HG02678 (cell line): ENCODE data around the gene SEPSECS.

Experiments used
- ATAC-seq: cut with Tn5 transposase; IDR thresholded peaks from one replicate; pipeline ENCODE4 v1.9.1; 2021; ENCODE audit warnings: mild to moderate bottlenecking, moderate library complexity; ENCODE audit not compliant: unreplicated experiment

The SEPSECS gene

GRCh38 chr4:25159837-25160713 is at the start of gene SEPSECS:
Gene SEPSECS, minus strand, starts transcription at chr4:25160449. Its CDS starts 80 bp downstream, at chr4:25160369.
- peak; percentile 84 for ATAC-seq

DNA sequence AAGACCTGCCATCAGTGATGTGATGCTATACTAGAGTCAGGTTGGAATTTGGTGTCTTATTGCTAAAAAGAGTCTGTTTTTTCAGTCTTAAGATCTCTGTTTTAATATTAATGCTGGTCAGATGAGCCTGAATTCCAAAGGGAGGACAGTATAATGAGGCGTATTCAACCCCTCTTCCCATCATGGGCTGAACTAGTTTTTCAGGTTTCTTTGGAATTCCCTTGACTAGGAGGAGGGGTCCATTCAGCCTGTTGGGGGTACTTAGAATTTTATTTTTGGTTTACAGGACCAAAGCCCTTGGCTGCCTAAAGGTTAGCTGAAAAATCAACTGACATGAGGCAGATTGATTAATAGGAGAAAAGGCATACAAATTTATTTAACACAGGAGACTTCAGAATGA is 49.5 kb upstream of the SEPSECS start:
- ATAC-seq: no peak

DNA sequence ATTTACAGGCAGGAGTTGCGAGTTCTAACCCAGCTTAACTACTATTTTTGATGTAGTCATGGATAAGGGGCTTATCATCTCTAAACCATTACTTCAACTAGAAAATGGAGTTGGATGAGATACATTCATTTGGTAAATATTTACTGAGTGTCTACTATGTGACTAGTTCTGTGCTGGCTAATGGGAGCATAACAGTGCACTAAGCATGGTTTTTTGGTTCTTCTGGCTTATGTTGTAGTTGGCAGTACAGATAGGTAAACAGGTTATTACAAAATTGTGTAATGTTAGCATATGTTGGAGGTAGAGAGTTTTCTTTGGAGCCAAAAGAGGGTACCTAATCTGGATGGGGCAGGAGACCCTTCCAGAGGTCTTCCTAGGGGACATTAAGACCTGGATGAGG is 47.7 kb upstream of the SEPSECS start:
- ATAC-seq: no peak

- ATAC-seq: no peak
Measured at GRCh38 chr4:25198713-25199112, 38.5 kb upstream of the SEPSECS start.

DNA sequence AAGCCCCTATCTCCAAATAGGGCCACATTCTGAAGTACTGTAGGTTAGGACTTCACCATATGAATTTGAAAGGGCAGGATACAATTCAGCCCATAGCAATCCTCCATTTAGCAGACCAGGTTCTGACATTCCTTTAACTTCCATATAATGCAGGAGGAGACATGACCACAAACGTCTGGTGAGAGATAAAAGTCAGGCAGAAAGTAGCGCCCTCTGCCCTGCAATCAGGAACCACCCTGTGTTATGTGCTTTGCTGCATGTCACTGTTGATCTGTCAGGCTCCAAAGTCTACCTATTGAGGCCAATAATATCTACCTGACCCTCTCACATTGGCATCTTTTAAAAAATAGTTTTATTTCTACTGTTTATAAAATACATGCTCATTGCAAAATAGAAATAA is 30.2 kb upstream of the SEPSECS start:
- ATAC-seq: no peak

DNA sequence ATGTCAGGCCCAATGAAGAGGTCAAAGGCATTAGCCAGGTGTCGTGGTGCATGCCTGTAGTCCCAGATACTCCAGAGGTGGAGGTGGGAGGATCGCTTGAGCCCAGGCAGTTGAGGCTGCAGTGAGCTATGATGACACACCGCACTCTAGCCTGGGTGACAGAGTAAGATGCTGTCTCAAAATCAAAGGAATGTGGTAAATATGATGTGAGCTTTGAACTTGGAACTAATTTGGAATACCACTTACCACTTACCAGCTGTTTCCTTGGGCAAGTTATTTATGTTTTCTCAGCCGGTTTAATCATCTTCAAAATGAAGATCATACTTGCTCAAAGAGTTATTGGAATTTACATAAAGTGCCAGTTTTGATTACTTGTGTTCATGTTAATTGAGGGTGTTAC is 23.8 kb upstream of the SEPSECS start:
- no peak for ATAC-seq

GRCh38 chr4:25182937-25183336 is 22.7 kb upstream of the SEPSECS start:
- ATAC-seq: no peak

- ATAC-seq: peak; percentile 96
Measured at GRCh38 chr4:25180524-25181131, 20.4 kb upstream of the SEPSECS start.

DNA sequence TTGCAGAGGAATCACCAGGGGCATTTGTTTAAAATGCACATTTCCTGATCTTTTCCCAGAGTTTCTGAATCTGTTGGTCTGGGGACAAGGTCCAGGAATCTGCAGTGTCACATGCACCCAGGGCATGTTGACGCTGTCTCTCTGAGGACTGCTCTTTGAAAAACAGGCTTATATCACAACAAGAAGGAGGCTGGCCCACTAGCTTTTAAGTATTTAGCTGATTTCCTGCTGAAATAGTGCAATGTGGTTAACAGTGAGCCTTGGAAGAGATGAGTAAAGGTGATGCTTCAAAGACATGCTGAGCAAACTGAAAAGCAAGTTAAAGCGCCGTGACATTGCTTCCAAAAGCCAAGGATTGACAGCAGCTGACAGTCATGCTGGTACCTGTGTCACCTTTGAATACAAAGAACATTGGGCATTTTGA is 18.6 kb upstream of the SEPSECS start:
- ATAC-seq: no peak

DNA sequence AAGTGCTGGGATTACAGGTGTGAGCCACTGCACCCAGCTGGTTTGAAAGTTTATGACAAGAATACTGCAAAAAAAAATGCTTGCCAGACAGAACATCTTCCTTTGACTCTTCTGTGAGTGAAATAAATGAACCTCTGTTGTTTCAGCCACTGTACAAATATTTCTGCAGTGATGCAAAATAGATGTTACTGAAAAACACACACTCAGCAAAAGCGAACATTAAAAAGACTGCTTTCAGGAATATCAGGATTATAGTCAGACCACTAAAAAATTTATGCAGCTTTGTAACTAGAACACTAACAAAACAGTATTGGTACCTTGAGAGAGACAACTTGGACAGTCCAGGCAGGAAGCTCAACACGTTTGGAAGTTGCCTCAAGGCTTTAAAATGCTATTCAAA is 16.9 kb upstream of the SEPSECS start:
- no peak for ATAC-seq

GRCh38 chr4:25174674-25175073 is 14.4 kb upstream of the SEPSECS start:
- no peak for ATAC-seq

DNA sequence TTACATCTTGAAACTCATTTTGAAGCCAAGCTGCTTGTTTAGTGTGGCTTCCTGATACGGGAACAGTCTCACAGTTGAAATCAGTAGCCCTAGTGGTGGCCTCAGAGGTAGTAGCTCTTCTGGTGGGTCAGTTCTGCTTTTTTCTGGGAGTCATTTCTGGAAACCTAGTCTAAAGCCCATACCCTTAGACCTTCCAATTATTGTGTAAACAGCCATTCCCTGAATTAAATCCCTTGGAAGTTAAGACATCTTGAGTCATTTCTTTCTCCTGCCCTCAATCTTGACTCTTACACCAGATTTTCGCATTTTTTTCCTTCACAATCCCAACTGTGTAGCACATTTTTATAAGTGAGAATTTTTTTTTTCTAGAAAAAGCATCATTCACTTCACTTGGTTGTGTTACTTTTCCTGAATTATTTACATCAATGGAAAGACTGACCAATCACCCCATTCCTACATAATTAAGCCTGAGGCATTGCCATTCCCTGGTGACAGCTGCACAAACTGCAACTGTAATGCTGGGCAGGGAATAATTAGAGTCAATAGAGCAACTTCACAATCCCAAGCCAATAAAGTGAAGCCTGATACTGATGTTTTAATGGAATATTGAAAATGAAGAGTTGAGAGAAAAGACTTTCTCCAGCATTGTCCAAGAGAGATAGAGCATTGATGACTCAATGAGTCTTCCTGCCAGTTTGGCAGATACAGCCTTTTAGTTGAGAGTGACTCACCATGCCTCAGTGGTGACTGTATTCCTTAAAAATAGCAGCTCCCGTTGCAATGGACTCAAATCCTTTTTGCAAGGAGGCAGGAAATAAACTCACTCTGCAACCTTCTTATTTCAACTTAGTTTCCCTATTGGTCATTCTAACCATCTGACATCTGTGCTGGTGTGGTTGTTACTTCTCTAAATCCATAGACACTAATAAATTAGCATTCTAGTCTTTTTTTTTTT is 13.0 kb upstream of the SEPSECS start:
- no peak for ATAC-seq

- no peak for ATAC-seq
Measured at GRCh38 chr4:25171201-25171865, 11.1 kb upstream of the SEPSECS start.

DNA sequence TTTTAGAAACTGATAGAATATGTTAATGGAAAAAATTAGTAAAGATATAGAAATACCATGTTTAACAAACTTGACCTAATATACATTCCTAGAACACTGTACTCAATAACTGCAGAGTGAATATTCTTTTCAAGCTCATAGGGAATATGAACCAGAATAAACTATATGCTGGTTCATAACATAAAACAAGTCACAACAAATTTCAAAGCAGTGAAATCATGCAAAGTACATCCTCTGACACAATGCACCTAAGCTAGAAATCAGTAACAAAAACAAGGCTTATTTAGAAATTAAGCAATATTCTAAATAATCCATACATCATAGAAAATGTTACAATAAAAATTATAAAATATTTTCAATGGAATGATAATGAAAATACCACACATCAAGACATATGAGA is 9.2 kb upstream of the SEPSECS start:
- ATAC-seq: no peak

GRCh38 chr4:25165916-25166315 is 5.7 kb upstream of the SEPSECS start:
- ATAC-seq: no peak

- ATAC-seq: no peak
Measured at GRCh38 chr4:25163196-25163595, 2.9 kb upstream of the SEPSECS start.

DNA sequence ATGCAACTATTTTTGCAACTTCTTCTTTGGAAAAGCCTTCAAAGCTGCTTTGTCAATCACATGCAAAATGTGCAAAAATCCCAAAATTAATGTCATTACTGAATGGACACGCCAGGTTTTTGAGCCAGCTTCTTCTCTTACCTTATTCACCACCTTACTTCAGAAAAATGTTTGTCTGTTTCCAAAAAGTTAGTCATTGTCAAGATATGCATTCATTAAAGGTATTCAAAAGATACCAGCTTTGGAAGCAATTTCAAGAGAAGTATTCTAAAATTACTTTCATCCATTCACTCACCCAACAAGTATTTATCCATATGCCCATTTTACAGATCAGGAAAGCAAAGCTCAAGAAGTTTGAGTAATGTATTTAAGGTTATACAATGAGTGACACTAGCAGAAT is 2.3 kb upstream of the SEPSECS start:
- no peak for ATAC-seq

DNA sequence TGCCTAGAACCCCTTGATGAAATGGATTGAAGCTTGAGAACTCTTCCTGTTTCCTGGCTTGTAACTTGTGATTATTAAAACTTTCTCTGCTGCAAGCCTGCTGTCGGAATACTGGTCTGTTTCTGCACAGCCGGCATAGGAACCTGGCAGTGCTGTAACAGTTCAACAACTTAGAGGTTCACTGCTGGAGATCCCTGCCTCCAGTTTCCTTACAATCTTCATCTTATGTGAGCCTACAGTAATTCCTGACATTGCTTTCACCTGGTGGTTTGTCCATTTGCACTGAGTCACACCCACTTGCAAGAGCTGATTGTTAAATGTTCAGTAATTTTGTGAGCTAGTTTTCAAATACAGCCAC is 1.3 kb upstream of the SEPSECS start:
- ATAC-seq: no peak

- ATAC-seq: peak; percentile 30
Measured at GRCh38 chr4:25160714-25161592, 704 bp upstream of the SEPSECS start.

DNA sequence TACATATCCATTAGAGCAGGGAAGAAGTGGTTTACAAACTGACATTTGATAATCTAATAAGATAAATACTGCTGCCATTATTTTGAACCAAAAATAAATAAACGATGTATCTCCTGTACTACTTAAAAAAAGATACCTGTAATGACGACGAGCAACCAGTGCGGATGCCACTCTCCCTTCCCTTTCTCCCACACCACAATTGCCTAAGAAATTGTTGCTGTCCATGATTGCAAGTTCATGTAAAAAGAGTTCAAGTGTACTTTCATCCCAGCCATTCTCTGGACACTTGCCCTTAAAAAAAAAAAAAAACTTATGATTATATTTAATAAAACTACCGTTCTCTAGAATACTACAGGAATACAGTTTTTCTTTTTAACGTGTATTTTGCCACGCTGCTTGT is 1.4 kb downstream of the SEPSECS start:
- ATAC-seq: no peak
